Stimulated activated CD4-positive, alpha-beta T cell treated with anti-CD3 and anti-CD28 coated beads, TNF-alpha, amount 100 ng/mL, for 1 hour (primary cell): ENCODE measurements around the gene STX12.
"Not testable (repeated sequence)": the region's sequence is repeated elsewhere in the genome, so short reads cannot be mapped to it uniquely, and the experiment has no call there.

Experiments
- DNase-seq, 3 donors: peaks; one replicate each; pipeline ENCODE4 v3.0.0-alpha.2; 2020; ENCODE audit warnings: low read depth in 3 of 3, low spot score in 1 of 3

Gene STX12

DNA sequence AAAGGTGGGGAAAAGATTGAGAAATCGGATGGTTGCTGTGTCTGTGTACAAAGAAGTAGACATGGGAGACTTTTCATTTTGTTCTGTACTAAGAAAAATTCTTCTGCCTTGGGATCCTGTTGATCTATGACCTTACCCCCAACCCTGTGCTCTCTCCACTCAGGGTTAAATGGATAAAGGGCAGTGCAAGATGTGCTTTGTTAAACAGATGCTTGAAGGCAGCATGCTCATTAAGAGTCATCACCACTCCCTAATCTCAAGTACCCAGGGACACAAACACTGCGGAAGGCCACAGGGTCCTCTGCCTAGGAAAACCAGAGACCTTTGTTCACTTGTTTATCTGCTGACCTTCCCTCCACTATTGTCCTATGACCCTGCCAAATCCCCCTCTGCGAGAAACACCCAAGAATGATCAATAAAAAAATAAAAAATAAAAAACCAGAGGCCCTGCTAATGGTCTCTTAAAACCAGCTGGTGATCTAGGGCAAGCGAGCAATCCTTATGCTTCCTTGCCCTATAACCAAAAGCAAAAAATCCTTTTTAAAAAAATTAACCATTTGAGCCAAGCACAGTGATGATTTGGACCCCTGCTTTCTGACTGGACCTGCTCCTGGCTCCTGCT is 56.4 kb downstream of the STX12 start:
- DNase-seq: not testable (repeated sequence)

DNA sequence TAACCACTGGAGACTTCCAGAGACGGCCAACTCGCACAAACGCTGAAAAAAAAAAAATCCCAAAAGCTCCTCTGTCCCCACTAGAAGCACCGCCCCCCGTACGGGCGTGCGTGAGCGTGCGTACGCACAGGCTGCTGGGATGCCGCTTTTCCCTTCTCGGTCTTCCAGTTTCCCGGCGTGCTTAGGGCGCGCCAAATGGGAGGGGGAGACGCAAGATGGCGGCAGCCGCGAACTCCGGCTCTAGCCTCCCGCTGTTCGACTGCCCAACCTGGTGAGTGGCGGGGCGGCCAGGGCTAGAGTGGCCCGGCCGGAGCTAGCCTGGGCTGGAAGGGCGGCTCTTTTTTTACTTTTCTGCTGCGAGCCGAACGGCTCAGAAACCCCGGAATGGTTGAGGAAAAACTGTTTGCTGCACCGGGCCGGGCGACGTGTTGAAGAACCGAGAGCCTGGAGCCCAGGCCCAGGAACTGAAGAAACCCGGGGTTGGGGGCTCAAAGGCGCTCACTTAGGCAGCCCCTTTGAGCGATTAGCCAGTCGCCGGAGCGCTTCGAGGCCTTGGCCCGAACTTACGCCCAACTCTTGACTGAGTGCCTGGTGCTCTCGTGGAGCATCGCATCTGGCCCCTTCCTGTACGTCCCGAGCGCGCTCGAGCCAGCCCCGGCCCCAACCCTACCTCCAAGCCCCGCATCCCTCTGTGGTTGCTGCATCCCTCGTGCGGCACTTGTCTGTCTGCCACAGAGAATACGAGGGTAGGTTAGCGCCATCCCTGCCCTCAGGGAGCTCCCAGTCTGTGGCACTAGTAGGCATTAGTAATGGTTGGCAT is 57.8 kb downstream of the STX12 start, which contains the start of gene PPP1R8:
TSS of gene PPP1R8 (plus strand) at position 162 of the 820 bp plus-strand sequence. CDS start at position 216, 54 bp downstream.
- DNase-seq: peak; percentile 69 to 80 (median 69)

DNA sequence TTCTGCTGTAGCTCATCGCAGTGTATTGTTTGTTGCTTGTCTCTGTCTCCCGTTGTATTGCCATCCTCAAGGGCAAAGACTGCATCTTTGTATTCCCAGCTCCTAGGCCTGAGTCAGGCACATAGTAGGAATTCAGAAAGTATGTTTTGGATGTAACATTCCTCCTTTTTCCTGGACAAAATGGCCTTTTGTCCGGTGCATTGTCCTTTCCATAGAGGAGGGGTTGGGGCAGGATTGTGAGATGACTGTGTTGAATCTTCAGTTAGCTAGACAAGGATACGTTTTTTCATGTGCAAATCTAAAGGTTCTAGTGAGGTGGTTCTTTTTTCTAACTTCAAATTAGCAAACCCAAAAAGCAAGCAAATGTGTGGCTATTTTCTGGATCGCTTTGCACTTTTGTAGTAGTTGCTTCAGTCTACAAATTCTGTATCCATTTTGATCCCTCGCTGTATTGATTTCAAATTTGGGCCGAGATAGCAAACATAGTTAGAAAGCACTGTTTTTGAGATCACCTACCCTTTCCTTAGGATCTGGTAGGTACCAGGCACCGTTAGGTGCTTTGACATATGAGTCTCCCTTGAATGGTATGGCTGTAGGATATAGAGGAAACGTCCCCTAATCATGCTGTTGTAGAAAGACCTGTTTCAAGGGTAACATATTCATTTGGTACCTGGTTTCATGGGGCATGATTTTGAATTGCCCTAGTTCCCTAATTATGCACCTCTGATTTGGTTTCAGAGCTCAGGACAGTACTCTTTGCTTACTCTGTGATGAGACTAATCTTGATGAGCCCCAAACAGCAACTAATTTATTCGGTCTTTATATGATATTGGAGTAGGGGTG is 58.8 kb downstream of the STX12 start:
- no peak for DNase-seq

DNA sequence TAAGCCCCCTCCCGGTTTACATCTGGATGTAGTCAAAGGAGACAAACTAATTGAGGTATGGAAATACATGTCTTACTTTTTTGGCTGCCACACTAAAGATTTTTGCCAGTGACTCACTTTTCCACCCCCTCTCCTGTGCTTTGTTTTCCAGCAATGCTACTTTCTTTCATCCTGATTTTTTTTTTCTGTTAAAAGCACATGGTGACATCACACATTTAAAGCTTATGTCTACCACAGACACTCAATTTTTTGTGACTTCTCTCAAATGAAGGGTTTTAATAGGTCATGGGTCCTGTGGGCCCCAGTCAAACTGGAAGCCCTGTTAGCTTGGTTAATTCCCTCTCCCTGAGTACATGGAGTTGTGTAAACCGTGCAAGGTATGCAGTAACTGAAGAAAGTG is 59.7 kb downstream of the STX12 start:
- no peak for DNase-seq

DNA sequence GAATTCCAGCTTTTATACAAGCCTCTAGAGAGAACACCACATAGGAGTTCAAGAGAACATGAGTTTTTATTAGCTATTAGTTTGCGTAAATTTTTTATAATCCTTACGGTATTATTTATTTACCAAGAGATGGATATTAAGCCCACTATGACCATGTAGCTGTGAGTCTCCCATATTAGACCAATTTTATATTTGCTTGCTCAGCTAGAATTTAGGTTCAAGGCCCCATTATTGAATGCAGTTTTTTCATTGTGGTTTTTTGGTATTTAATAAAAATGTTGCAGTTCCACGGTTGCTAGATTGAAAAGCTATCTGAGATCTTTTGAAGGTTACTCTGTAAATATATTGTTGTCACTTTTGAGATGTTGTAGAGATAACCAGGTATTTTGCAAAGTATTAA is 60.5 kb downstream of the STX12 start:
- DNase-seq: no peak

DNA sequence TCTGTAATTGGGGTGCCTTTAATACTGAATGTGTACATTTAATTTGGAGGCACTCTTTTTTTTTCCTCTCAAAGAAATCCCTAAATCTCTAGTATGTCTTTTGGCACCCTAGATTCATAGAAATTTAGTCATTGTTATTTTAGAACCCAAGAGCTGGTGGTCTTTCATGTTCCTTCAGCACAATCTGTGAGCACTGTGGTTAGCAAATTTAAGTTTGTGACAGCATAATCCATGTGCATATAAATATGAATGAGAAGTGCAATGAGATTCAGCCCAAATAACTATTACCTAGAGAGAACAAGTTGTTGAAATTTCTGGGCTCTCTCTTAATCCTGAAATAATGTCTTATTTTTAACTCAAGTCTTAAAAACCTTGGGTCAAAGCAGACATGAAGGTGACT is 62.0 kb downstream of the STX12 start:
- DNase-seq: no peak

DNA sequence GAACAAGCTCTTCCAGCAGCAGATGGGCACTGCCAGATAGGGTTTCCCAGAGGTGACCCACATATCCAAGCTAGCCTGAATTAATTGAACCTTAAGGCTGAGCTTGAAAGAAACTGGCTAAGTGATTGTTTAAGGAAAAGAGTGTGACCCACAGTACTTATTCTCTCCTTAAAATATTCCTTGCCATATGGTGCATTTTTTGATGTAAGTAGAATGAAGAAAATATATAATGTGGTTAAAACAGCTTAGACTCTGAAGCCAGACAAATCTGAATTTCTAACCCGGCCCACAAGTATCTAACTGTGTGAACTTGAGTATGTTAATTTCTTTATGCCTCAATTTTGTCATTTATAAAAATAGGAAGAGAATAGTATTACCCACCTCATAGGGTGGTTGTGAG is 62.5 kb downstream of the STX12 start:
- no peak for DNase-seq

DNA sequence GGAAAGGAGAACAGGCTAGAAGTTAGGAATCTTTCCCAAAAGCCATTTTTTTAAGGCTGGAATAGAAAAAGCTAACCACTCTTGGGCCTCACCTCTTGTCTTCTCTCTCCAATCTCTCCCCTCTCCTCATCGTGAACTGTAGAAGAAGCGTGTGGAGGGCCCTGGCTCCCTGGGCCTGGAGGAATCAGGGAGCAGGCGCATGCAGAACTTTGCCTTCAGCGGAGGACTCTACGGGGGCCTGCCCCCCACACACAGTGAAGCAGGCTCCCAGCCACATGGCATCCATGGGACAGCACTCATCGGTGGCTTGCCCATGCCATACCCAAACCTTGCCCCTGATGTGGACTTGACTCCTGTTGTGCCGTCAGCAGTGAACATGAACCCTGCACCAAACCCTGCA is 76.9 kb downstream of the STX12 start:
- no peak for DNase-seq

DNA sequence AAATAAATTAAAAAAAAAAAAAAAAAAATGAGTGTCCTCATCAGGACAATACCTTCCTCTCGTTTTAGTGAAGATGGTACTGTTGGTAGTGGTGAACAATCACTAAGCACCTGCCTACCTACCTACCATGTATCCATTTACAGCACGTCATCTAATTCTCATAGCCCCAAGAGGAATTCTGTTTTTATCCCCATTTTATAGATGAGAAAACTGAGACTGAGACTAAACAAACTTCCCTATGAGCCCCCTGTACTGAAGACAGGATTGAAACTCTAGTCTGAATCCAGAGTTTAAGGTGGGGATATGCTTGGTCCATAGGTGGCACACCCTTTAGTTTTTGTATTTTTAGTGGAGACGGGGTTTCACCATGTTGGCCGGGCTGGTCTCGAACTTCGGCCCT is 82.1 kb downstream of the STX12 start:
- DNase-seq: no peak

DNA sequence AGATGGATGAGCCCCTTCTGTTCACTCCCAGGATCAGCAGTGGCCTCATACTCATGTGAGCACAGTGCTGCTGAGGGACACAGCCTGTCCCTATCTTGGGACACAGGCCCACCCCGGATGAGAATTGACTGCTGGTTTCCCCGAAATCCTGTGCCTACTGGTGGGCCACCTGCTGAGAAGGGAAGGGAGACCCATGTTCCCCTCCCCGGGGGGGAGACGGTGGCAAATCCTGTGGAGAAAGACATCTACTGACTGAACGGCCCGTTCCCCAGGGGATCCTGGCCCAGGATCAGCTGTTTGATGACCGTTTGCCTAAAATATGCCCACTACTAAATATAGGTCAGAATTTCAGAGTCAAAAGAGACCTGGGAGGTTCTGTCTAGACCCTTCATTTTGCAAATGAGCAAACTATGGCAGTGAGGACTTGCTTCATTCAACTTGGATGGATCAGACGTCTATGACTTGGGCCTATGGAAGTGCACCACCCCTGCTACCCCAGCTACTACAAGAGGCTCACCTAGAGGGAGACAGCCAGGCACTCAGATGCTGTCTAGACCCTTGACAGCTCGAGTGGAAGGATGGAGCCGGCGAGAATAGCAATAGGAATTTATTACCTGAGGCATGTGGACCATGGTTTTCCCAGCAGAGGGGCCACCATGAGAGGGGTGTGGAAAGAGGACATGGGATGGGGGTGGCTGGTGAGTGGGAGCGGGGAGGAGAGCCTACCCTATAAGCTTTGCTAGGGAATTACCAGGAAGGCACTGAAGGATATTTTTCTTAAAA is 83.7 kb downstream of the STX12 start:
- DNase-seq: no peak

DNA sequence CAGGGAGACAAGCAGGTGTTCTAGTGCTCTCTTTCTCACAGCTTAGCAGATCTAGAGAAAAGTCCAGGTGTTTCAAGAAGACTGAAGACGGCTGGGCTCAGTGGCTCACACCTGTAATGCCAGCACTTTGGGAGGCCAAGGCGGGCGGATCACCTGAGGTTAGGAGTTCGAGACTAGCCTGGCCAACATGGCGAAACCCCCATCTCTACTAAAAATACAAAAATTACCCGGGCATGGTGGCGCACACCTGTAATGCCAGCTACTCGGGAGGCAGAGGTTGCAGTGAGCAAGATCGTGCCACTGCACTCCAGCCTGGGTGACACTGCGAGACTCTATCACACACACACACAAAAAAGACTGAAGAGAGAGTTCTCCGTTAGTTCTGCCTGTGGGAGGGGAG is 84.5 kb downstream of the STX12 start:
- DNase-seq: not testable (repeated sequence)

DNA sequence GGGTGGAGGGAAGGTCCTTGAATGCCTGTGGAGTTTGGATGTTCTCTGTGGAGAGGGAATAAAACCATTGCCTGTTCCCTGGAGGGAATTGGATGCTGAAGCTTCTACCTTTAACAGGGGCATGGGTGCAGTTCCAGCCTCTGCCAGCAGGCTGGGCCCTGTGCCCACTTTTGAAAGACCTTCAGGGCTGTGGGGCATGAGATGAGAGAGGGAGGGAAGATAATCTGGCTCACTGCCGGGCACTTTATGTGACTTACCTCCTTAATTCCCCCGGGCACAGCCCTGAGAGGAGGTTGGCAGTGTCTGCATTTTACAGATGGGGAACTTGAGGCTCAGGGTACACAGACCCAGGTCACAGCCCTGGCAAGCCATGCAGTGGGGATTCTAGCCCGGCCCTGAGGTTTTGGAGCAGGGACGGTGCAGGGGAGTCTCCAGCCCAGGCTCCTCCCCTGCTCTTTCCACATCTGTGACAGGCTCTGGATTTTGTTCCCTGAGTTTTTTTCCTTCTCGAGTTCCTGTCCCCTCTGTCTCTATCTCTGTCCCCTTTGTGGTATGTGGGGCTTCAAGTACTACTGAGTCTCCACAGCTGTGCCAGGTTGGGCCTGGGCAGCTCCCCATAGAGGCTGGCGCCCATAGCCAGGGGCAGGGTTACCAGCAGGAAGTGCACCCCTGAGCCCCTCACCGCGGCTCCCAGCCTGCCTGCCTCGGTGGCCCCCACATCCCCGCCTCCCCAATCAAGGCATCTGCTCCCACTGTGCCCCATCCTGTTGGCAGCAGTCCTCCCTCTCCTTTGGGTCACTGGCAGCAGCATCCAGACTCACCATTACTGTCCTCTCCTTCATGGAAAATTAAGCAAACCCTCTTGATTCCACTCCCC is 85.3 kb downstream of the STX12 start:
- peak; percentile 64 to 86 (median 69) for DNase-seq

DNA sequence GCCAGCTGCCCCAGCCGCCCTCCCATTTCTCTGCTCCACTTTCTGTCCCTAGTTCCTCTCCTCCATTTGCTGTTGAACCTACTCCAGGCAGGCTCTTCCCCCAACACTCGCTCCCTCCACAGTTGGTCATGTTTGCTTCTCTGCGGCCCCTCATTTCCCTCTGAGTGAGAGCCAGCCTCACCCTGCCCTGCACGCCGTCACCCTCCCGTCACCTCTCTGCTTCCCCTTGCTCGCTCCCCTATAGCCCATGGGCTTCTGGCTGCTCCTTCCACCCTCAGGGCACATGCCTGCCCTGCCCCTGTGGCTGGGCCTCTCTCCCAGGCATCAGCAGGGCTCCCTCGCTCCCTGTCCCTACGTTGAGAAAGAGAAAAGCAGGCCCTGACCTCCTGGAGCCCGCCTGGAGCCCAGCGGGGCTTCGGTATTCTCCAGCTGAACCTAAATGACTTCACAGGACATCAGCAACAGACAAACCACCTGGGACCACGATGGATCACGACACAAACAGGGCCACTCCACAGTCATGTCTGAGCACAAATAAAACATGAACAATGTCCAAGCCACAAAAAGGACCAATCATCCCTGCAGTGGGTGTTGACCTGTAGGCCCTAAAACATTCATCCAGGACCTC is 86.0 kb downstream of the STX12 start:
- DNase-seq: no peak

DNA sequence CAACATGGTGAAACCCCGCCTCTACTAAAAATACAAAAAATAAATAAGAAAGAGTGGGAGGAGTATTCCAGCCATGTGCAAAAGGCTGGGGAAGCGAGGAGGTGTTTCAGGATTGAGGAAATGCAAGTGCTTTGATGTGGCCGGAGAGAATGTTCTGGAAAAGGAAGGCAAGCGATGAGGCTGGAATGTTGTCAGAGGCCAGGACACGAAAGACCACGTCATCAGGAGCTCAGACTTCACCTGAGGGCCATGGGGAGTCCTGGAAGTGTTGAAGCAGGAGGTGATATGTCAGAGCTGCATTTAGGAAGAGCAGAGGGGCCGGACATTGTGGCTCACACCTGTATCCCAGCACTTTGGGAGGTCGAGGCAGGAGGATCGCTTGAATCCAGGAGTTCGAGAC is 88.4 kb downstream of the STX12 start:
- DNase-seq: no peak

DNA sequence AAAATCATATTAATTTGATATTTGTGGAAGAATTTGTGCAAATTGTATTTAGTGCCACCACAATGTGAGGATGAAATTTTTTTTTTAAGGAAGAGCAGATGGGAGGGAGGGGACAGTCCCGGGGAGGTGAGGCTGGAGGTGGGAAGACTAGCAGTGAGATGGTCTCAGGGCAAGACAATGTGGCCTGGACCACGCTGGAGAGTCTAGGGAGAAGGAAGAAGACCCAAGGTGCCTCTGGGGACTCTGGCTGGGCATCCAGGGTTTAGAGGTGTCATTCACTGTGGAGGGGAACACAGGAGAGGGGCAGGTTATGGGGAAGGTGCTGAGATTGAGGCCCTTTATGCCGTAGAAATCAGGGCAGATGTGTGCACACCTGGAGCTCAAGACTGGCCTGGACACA is 89.0 kb downstream of the STX12 start:
- DNase-seq: no peak

DNA sequence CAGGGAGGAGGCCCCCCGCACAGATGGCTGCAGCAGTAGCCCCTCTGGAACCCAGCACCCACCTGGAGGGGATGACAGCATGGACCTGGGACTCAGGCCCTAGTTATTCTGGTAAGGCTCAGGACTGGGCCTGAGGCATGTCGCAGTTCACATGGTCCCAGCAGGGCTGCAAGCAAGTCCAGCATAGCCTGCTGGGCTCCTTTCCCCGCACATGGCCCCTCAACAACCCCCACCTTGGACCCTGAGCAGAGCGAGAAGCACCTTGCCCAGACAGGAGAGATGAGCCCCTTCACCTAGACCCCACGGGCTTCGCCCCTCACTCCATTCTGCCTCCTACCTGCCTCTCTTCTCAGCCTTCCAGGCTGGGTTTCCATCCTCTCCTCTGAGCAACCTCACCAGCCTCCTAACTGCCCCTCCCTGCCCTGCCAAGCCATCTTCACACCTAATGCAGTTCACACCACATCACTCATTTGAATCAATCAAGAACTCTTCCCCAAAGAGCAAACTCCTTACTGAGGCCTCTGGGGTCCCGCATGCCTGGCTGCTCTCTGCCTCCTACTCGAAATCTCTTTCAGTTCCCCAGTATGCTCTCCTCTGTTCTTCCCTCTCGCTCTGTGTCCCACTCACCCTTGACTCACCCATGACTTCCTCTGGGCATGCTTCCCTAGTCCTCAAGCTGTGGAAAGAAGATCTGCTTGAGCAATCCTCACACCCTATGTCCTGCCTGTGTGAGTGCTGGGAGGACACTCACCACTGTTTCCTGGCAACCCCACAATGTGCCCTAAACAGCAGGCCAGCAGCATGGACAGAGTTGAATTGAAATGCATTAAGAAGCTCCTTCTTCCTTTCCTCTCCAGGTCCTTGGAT is 89.9 kb downstream of the STX12 start:
- DNase-seq: no peak

DNA sequence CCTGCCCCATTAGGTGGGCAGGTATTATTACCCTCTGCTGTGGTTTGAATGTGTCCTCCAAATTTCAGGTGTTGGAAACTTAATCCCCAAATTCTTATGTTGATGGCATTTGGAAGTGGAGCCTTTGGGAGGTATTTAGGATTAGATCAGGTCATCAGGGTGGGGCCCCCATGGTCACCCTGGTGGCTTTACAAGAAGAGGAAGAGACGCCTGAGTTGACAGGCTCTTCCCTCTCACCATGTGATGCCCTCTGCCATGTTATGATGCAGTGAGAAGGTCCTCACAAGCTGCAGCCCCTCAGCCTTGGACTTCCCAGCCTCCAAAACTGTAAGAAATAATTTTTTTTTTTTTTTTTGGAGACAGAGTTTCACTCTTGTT is 90.5 kb downstream of the STX12 start:
- no peak for DNase-seq

DNA sequence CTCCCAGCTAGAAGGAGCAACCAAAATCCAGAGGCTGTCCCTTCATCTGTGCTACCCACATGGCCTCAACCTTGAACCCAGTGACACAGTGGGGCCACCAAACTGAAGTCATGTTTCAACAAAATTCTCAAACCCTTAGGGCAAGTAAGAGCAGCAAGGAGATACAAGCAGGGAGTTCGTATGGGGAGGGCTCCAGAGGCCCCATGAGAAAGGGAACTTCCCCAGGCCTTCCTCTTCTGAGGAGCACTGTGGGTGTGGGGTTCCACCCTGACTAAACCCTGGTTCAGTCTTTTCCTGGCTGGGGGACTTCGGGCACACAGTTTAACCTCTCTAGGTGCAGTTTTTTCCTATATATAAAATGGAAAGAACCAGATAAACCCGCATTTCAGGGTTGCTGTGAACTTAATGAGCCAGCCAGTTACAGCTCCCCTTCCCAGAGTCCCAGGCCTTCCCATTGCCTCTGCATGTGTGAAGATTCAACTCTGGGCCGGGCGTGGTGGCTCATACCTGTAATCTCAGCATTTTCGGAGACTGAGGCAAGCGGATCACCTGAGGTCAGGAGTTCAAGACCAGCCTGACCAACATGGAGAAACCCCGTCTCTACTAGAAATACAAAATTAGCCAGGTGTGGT is 91.4 kb downstream of the STX12 start:
- DNase-seq: no peak
